ENCODE results near the gene MAN1A1.

- TF ChIP-seq CEBPB (IDR thresholded peaks at IDR 0.05) (no peak), EP300 (IDR thresholded peaks at IDR 0.05; ENCODE audit: borderline replicate concordance) (no peak), TCF12 (IDR thresholded peaks at IDR 0.05; ENCODE audit: low read depth) (no peak), NFIC (IDR thresholded peaks at IDR 0.05) (no peak), REST (IDR thresholded peaks at IDR 0.05; ENCODE audit: low read depth) (no peak), CREB1 (IDR thresholded peaks at IDR 0.05; ENCODE audit: low read depth) (no peak), USF1 (IDR thresholded peaks at IDR 0.05) (no peak), RAD21 (IDR thresholded peaks at IDR 0.05; ENCODE audit: low read depth) (no peak), MAX (IDR thresholded peaks at IDR 0.05) (no peak), ZBTB7A (IDR thresholded peaks at IDR 0.05; ENCODE audit: low read depth) (no peak)
These were observed 2.6 kb downstream of the MAN1A1 start for GRCh38 chr6:119346936-119347335.

Data from Ishikawa (cell line).